ENCODE data around the gene CAPZA1. TPM values are rescaled to one million over a fixed set of nuclear protein-coding genes. Genes with fewer than 3 reads are reported as not detected.

Gene CAPZA1
- total RNA-seq, 1 experiment from 2014 or later = 148 TPM

GRCh38 chr1:112694363-112694929 lies 74.8 kb downstream of the CAPZA1 start:
- no peaks in the 10 kb centered on the region for H3K79me2 ChIP-seq (ENCODE audit: insufficient read depth, low read length)
- H4K20me1 ChIP-seq (ENCODE audit: insufficient read depth) = no peaks in the 10 kb centered on the region
- intact Hi-C loops (cut with micrococcal nuclease) = no loop called here
- H3K36me3 ChIP-seq (ENCODE audit: control insufficient read depth in 1 of 2, insufficient read depth in 2 of 2, low read length in 2 of 2) = peaks cover 16 to 25% of the 10 kb centered on the region in 2 experiments
- H3K4me1 ChIP-seq (ENCODE audit: control insufficient read depth in 1 of 2, insufficient read depth in 2 of 2, low read length in 2 of 2) = peaks cover 13% of the 10 kb centered on the region in 2 experiments
- no peaks in the 10 kb centered on the region for H3K27me3 ChIP-seq (ENCODE audit: insufficient read depth, low read length)
- no peaks in the 10 kb centered on the region for H3K9me2 ChIP-seq (ENCODE audit: insufficient read depth)
- no peak overlapping the region for H3K4me3 ChIP-seq (replicated peaks in 1 of 2; ENCODE audit: low read depth in 1 of 2, low read length in 2 of 2)
- no peak overlapping the region for H3K9ac ChIP-seq (ENCODE audit: low read length)
- ChIA-PET POLR2A (no interaction called here), RAD21 (ENCODE audit: low non-redundant PET in 1 of 2, low total read pairs in 2 of 2, uncharacterized antibody in 2 of 2, unreplicated experiment in 2 of 2) (no interaction called here), CTCF (no interaction called here)
- TF ChIP-seq ZNF274 (IDR thresholded peaks at IDR 0.05; ENCODE audit: low read depth, low read length) (no peak), ZBTB33 (IDR thresholded peaks at IDR 0.05; ENCODE audit: extremely low read depth, insufficient replicate concordance, low read length) (no peak), ELF1 (IDR thresholded peaks at IDR 0.05; ENCODE audit: borderline replicate concordance, low read depth) (no peak), SRF (IDR thresholded peaks at IDR 0.05; ENCODE audit: low read depth) (no peak), SIN3A (IDR thresholded peaks at IDR 0.05; ENCODE audit: low read depth) (no peak), ZFX (IDR thresholded peaks at IDR 0.05) (no peak), MAX (IDR thresholded peaks at IDR 0.05) (no peak), ATF3 (IDR thresholded peaks at IDR 0.05) (no peak), EZH2phosphoT487 (IDR thresholded peaks at IDR 0.05; ENCODE audit: borderline replicate concordance) (no peak), POLR2AphosphoS5 (IDR thresholded peaks at IDR 0.05; ENCODE audit: low read depth, low read length) (no peak), CBX3 (IDR thresholded peaks at IDR 0.05; ENCODE audit: low read depth) (no peak), YY1 (IDR thresholded peaks at IDR 0.05; ENCODE audit: extremely low read depth, insufficient replicate concordance, low read depth, low read length) (no peak), EGR1 (IDR thresholded peaks at IDR 0.05; ENCODE audit: low read depth) (no peak), TCF7L2 (IDR thresholded peaks at IDR 0.05; ENCODE audit: borderline replicate concordance, extremely low read depth, insufficient read depth, insufficient read length) (no peak), CTCF (IDR thresholded peaks at IDR 0.05 in 2 of 3, conservative IDR thresholded peaks at IDR 0.05 in 1 of 3; ENCODE audit: borderline replicate concordance in 1 of 3, insufficient read depth in 1 of 3, low read depth in 2 of 3, low read length in 2 of 3) (no peak), JUND (IDR thresholded peaks at IDR 0.05) (no peak)
- no peak overlapping the region for H3K4me2 ChIP-seq (ENCODE audit: low read length)
- H3K9me3 ChIP-seq (ENCODE audit: control insufficient read depth in 1 of 2, insufficient read depth in 1 of 2, low read depth in 1 of 2, low read length in 2 of 2) = no peaks in the 10 kb centered on the region
- BruUV-seq (replicated peaks) = no TSS peak
- DNase-seq (ENCODE audit: low read depth, low spot score) (no peak), ATAC-seq (no peak)
- no peak overlapping the region for H2AFZ ChIP-seq (ENCODE audit: low read depth, low read length, poor library complexity, severe bottlenecking)
- H3K27ac ChIP-seq (ENCODE audit: low read depth, low read length) = no peak overlapping the region
